HG03025 (cell line): ENCODE measurements around the gene CD164.
"Not testable (repeated sequence)": the region's sequence is repeated elsewhere in the genome, so short reads cannot be mapped to it uniquely, and the experiment has no call there.

ENCODE experiments used
- ATAC-seq: cut with Tn5 transposase; IDR thresholded peaks from one replicate; pipeline ENCODE4 v1.9.1; 2021; ENCODE audit warnings: mild to moderate bottlenecking, moderate library complexity; ENCODE audit not compliant: unreplicated experiment, low FRiP score

Gene CD164

GRCh38 chr6:109345986-109346385, 36.3 kb downstream of the CD164 start:
- ATAC-seq, result no peak

GRCh38 chr6:109344226-109344625, 38.0 kb downstream of the CD164 start:
- no peak for ATAC-seq

GRCh38 chr6:109343518-109343917, 38.7 kb downstream of the CD164 start:
- no peak for ATAC-seq

GRCh38 chr6:109342911-109343310, 39.4 kb downstream of the CD164 start:
- ATAC-seq, result no peak

GRCh38 chr6:109342506-109342905, 39.8 kb downstream of the CD164 start:
- no peak for ATAC-seq

- ATAC-seq, result no peak
These were observed 41.5 kb downstream of the CD164 start for GRCh38 chr6:109340811-109341210.

GRCh38 chr6:109339906-109340678, 42.2 kb downstream of the CD164 start:
- ATAC-seq, result no peak

GRCh38 chr6:109336221-109336961, 45.9 kb downstream of the CD164 start:
- no peak for ATAC-seq

GRCh38 chr6:109333870-109334269, 48.4 kb downstream of the CD164 start:
- ATAC-seq, result not testable (repeated sequence)

- no peak for ATAC-seq
These were observed 49.5 kb downstream of the CD164 start for GRCh38 chr6:109332748-109333147.

- no peak for ATAC-seq
These were observed 51.2 kb downstream of the CD164 start for GRCh38 chr6:109331081-109331480.

GRCh38 chr6:109330263-109330662, 52.0 kb downstream of the CD164 start:
- ATAC-seq, result no peak

- ATAC-seq, result no peak
These were observed 53.6 kb downstream of the CD164 start for GRCh38 chr6:109328629-109329028.

- no peak for ATAC-seq
These were observed 54.3 kb downstream of the CD164 start for GRCh38 chr6:109327959-109328358.

GRCh38 chr6:109327491-109327890, 54.8 kb downstream of the CD164 start:
- no peak for ATAC-seq

- ATAC-seq, result no peak
These were observed 55.9 kb downstream of the CD164 start for GRCh38 chr6:109326351-109326750.

- ATAC-seq, result no peak
These were observed 56.9 kb downstream of the CD164 start for GRCh38 chr6:109325400-109325801.

GRCh38 chr6:109323241-109323640, 59.0 kb downstream of the CD164 start:
- no peak for ATAC-seq

GRCh38 chr6:109322825-109323224, 59.4 kb downstream of the CD164 start:
- ATAC-seq, result no peak

- no peak for ATAC-seq
These were observed 60.5 kb downstream of the CD164 start for GRCh38 chr6:109321752-109322151.

- ATAC-seq, result no peak
These were observed 62.2 kb downstream of the CD164 start for GRCh38 chr6:109320072-109320471.

GRCh38 chr6:109318328-109318876, 63.9 kb downstream of the CD164 start:
- ATAC-seq, result no peak
